SKM-1 treated with dmso at 0.1 percent for 144 hours (cell line): ENCODE data around the gene SLC30A3.

Source experiments
- DNase-seq: peaks from one replicate; lab custom pipeline; 2025; ENCODE audit not compliant: unreplicated experiment; lab: John Stamatoyannopoulos, UW

The SLC30A3 gene

DNA sequence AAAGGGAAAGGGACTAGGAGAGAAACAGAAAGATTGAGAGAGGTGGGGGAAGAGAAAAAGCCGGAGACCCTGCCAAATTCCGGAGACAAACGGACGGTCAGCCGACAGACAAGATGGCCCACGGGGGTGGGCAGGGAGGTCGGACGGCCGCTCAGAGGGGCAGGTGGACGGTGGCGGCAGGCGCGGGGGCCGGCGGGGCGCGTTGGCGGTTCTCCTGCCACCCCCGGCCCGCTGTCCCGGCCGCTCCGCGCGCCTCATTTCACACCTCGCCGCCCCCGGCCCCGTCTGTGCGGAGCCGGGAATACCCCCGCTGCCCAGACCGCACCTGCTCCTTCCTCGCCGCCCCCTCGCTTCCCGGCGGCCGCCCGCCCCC is 935 bp downstream of the SLC30A3 start:
- no peak for DNase-seq

DNA sequence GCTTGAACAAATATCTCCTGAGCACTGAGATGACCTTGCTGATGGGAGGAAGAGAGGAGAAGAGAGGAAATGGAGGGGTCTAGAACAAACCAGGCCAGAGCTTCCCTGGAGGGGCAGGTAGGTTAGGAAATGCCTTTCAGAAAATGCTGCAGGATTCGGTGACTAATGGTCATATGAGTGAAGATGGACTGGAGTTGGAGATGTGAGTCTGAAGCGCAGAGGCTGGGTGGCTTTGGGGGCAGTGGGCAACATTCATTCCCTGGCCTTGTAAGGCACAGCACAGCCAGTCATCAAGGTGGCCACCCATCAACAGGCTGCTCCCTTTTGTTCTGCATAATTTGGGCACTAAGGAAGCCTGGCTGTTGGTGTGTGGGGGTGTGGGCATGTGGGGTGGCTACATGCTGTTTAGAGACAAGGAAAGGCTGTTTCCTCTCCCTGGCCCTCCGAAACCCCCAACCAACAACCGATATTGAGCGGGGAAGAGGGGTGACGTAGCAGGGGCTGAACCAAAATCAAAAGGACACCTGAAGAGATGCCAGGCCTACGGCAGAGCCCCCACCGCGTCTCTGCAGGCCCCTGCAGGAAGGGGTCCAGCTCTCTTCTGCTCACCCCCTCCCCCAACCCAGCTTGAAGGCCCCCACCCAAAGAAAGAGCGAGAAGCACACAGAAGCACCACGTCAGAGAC is 1.5 kb downstream of the SLC30A3 start:
- DNase-seq = no peak

DNA sequence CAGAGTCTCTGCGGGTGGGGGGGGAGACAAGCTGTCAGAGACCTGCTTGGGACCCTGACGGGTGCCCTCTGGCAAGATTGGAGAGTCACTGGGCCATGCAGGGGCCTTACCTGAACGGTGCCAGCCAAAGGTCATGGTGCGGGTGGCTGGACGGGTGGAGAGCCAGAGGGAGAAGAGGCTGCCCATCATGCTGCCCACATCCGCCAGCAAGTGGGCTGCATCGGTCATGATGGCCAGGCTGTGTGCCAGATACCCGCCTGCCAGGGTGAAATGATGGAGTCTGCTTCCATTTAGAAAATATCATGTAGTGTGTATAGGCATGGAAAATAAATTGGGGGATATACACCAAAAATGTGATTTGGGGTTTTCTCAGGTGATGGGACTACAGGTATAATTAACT is 4.8 kb downstream of the SLC30A3 start:
- no peak for DNase-seq

DNA sequence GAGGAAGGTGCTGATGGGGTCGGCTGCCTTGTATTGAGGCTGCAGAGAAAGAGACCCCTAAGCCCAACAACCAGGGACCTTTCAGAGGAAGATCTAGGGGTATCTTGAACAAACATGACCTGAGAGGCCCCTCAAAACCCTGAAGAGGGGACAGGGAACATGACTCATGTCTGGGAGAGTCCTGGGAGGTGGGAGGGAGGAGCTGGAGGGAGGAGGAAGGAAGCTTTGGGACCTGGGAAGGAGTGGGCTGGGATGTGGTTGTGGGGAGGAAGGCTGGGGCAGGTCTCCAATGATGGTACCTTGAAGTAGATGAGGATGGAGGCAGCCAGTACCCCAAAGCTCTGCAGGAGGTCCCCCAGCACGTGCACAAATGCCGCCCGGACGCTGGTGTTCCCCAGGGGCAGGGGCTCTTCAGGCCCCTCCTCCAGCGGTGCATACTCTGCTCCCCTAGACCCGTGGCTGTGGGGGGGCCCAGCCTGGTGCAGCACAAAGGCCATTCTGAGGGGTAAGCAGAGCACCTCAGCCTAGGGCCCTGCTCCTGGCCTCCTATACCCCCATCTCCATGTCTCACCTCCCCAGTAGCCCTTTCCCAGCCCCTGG is 5.9 kb downstream of the SLC30A3 start:
- DNase-seq = no peak

DNA sequence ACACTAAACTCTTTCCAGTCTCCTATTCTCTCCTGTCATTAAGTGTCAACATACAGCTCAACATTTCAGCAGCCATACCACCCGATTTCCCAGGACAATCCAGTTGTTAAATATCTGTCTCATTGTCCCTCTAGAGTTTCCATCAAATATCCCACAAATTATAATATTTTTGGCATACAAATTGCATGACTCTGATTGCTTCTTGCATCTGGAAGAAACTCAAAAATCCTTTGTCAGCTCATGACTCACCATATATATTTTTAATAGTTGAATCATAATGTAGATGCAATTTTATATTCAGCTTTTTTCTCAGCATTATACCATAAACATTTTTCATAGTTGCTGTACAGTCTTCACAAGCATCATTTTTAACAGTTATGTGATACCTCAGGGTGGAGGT is 7.2 kb downstream of the SLC30A3 start:
- no peak for DNase-seq

DNA sequence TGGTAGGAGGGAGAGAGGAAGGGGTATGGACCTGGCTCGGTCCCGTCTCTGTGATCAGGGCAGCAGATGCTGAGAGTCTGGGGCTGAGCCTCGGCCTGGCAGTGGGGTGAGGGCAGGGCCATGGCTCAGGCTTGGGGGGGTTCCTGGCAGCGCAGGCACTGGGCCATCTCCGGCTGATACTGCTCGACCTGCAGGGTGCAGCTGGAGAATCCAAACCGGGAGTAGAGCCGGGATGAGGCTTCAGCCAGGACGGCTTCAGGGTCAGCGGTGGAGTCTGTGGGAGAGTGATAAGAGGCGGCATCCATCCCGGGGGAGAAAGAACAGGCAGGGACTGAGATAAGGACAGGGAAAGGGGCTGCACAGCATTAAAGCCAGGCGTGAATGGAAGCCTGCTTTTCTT is 7.7 kb downstream of the SLC30A3 start:
- DNase-seq = no peak

DNA sequence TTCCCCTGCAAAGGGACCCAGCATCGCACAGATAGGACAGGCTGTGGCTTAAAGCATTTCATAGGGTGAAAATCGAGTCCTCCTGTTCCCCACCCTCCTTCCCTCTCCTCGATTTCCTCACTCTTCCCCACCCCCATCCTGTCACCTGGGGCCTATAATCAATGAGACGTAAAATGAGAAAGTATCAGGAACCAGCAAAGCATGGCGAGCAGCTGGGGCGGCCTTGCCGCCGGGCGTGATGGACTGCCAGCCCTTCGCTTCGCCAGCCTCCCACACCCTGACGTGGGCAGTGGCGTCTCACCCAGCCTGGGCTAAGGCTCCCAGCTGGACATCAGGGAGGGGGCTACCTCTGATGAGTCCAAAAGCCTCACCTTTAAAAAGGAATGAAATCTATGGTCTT is 11.1 kb downstream of the SLC30A3 start:
- DNase-seq = no peak

DNA sequence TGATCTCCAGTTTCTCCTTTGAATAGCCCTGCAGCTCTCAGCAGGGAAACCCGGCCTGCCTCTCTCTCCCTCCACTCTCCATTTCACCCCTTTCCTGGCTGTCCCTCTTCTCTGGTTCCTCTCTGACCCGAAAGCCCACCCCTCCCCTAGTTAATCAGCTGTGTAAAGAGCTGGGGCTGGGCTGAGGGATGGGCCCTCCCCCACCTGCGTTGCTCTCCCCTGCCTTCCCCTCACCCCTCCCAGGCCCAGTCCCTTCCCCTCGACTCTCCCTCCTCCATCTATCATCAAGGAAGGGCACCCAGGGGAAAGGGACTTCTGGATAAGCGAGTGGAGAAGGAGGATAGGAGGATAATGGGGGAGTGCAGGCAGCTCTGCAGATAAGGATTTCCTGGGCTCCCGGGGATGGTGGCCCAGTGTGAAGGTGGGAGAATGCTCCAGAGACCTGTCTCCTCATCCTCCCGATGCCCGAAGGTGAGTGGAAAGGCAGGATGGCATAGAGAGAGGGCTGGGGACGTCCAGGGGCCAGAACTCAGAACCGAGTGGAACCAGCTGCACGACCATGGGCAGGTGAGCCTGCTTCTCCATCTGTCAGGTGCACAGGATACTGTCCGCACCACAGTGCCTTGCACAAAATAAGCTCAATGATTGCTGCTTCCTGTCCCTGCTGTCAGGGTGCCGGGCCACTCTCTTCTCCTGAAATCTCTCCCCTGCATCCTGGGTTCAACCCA is 12.0 kb downstream of the SLC30A3 start:
- DNase-seq = no peak

DNA sequence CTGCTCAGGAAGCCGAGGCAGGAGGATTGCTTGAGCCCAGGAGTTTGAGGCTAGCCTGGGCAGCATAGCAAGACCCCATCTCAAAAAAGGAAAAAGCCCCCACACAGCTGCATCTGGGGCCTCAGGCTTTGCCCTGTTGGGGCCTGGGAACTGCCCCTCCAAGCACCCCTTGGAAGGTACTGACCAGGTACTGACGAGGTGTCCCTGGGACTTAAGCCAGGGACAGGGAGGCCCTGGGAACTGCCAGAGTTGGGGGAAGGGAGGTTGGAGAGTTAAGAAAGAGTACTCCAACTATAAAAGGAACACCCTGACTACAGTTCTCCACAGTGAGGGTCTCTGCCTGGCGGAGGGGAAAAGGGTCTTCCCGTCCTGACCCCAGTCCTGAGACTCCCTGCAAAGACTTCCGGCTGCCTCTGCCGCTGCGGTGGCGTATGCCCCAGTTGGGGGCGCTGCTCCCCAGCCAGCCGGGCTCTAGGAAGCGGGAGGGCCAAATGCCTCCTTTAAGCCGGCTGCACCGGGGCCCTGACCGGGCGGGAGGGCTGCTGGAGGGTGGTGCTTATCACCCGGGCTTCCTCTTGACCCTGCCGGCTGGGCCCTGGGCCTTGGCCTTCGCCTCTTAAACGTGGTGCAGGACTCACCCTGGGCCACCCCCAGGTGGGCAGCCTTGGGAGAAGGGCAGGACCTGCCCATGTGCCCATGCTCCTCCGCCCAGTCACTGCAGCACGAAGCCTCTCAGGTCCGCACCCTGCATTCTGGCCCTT is 12.8 kb downstream of the SLC30A3 start:
- DNase-seq = peak; percentile 59

DNA sequence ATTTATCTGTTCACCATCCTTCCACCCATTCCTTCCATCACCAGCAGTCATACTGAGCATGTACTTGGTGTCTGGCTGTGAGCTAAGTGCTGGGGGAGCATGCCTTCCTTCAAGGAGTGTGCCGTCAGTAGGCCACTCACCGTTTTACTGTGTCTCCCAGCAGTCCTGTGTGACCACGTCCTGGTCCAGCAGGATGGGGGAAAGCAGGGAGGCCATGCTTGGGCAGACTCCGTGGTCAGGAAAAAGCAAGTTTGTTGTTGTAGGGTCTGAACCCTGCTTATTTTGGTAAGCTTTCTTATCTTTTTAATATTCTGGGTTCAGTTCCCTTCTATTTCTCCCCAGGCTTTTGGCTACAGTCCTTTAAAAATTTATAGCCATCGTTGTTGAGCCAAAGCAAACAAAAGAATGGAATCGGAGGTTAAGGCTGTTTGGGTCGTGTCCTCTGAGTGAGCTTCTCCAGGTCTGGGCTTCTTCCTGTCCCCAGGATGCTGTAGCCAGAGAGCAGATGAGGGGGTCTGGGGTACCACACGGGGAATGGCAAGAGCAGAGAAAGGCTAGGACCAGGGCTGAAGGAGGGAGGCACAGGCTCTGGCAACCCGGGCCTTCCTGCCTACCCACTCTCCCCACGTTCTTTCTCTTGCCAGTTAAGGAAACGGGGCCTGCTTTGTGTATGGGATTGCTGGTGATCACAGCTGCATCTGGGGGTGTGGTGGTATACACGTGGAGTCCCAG is 13.5 kb downstream of the SLC30A3 start:
- DNase-seq = no peak

DNA sequence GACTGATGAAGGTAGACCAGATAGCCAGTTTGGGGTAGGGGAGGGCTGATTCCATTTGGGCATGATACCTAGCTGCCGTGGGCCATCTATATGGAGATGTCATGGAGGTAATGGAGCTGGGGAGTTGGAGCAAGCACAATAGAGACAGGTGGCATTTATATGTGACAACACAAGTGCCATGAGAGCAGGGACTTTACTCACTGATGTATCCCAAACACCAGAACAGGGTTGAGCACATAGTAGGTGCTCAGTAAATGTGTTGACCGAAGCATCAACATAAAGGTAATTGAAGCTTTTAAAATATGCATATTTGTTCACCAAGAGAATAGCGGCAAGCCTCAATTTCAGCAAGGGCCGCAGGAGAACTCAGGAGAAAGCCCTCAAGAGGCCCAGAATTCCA is 15.0 kb downstream of the SLC30A3 start:
- DNase-seq = no peak

DNA sequence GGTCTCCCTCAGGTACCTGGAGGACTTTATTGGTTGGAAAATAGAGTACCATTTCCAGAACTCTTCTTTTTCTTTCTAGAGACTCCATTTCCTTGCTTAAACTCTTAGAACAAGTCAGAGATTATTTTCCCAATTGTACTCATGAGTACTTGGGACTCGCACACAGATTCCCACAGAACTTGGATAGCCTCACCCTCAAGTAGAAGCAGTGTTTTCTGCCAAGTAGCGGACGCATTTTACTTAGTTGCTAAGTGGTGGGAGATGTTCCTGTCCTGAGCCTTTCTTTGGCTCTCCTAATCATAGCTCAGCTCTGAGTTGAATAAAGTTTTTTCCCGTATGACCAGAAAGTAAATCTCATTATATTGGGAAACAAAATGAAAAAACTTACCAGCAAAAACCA is 17.2 kb downstream of the SLC30A3 start:
- no peak for DNase-seq

DNA sequence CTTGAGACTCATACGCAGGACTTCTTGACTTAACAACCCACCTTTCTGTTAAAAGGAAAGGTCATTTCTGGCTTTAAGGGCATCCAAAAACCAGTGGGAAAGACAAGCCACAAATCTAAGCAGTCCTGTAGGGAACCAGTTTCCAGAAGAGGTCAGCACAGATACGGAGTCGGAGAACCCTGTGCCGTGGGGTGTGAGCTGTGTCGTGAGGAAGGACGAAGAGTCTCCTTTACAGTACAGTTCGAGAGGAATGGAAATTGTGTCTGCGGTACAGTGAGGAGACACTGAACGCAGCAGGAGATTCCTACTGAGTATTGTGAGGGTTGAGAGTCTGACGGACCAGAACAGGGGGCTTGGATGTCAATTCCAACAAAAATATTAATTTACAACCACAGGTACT is 17.7 kb downstream of the SLC30A3 start:
- DNase-seq = no peak

DNA sequence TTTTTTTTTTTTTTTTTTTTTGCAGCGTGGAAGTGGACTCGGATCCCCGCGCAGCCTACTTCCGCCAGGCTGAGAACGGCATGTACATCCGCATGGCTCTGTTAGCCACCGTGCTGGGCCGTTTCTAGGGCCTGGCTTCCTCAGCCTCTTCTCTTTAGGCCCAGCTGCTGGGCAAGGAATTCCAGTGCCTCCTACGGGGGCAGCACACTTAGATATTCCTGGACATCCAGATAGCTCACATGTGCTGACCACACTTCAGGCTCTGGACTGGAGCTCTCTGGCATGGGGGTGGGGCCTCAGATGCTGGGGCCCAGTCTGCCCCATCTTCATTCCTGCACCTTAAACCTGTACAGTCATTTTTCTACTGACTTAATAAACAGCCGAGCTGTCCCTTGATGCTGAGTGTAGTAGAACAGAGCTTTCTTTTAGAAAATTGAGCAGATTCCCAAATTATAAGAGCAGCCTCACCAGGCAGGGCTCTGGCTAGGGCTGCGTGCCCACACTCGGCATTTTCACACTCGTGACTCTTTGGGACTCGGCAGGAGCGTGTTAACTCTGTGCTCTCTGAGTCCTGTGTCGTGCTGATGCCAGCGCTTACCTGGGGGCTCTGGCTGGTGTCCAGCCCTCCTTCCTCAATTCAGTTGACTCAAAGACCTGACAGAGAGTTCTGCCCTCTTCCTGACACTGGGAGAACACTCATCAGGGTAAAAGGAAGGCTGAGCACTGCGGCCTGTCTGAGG is 19.3 kb downstream of the SLC30A3 start:
- DNase-seq = no peak

DNA sequence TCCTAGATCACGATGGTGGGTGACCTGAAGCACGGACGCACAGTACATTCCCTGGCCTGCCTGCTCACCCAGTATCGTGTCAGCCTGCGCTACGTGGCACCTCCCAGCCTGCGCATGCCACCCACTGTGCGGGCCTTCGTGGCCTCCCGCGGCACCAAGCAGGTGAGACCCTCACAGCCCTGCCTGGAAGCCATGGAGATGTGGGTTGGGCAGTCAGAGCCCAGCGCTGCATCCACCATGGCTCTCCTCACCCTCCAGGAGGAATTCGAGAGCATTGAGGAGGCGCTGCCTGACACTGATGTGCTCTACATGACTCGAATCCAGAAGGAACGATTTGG is 20.3 kb downstream of the SLC30A3 start:
- no peak for DNase-seq

DNA sequence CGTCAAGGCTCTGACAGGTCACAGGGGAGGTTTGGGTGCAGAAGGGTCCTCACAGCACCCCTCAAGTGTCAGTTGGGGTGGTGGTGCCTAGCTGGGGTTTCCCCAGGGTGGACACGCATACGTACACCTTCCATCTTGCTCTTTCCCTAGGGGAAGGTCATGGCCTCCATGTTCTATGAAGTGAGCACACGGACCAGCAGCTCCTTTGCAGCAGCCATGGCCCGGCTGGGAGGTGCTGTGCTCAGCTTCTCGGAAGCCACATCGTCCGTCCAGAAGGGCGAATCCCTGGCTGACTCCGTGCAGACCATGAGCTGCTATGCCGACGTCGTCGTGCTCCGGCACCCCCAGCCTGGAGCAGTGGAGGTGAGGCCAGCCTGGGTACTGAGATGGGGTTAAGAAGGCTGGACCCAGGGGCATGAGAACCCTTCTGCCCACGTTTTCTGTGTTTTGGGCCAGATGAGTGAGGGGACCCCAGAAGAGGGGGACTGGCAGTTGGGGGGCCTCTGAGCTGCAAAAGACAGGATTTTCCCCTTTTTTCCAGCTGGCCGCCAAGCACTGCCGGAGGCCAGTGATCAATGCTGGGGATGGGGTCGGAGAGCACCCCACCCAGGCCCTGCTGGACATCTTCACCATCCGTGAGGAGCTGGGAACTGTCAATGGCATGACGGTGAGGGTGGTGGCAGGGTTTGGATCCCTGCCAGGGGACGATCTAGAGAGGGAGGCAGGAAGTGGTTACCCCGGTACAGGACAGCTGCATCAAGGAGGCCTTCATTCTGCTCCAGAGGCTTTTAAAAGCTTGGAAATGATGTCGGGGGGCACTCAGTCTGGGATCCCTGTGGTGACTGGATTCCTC is 20.9 kb downstream of the SLC30A3 start:
- no peak for DNase-seq

DNA sequence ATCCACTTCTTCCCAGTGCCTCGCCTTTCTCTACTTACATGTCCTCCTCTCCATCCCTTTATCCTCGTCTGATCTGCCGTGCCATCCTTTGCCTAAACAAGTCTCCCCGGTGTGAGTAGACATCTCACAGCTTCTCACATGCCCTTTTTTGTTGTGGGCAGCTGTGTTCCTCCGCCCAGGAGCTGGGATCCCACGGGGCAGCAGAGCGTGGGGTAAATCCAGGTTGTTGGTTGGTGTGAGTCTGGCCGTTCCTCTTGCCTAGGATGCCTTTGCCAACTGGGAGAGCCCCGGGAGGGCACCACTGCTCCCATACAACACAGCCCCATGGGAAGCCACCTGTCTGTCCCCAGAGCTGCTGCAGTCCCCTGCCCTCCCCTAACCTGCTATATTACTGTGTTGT is 22.4 kb downstream of the SLC30A3 start:
- DNase-seq = no peak

DNA sequence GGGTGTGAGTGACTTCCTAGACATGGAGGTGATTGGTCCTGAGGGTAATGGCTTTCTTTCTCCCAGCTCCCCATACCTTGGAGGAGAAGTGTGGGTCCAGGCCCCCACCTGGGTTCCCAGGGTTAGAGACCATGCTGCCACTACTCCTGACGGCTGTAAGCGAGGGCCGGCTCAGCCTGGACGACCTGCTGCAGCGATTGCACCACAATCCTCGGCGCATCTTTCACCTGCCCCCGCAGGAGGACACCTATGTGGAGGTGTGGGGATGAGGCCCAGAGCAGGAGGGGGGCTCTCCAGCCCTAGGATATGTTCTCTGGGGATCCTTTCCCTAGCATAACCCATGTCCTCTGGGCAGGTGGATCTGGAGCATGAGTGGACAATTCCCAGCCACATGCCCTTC is 23.9 kb downstream of the SLC30A3 start:
- DNase-seq = no peak

DNA sequence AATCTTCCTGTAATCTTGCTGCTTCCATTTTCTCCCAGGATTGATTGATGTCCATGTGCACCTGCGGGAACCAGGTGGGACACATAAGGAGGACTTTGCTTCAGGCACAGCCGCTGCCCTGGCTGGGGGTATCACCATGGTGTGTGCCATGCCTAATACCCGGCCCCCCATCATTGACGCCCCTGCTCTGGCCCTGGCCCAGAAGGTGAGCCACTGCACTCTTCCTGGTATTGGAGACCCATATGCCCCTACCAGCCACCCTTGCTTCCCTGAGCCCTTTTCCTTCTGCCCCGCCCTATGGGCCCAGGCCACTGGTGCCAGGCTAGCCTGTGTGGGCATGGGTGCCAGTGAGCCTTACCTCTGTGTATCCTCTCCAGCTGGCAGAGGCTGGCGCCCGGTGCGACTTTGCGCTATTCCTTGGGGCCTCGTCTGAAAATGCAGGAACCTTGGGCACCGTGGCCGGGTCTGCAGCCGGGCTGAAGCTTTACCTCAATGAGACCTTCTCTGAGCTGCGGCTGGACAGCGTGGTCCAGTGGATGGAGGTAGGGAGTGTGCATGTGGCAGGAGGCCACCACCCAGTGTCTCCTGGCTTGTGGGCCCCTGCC is 25.4 kb downstream of the SLC30A3 start:
- no peak for DNase-seq
